Hypothalamus (tissue), 51 donors: ENCODE data around the gene TMEM138.

Experiments
- DNase-seq, 51 donors: peaks; one replicate each; lab custom pipeline; 2025; lab: John Stamatoyannopoulos, UW

Gene TMEM138

DNA sequence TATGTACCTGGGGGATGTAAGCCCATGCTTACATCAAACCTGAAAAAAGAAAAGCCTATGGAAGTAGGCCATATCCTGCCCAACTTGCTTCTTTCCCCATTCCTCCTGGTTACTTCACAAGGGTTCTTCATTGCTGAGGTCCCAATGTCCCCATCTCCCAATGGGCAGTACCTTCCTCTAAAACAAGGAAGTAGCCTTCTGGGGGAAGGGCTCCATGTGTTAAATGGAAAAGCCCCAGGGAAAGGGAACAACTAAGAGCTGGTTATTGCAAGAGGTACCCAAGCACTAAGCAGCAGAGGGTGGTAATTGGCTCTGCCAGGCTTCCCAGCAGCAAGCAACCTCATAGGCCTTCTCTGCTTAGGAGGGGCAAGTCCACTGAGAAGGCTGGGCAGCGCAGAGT, 41.5 kb downstream of the TMEM138 start:
- no peak for DNase-seq

DNA sequence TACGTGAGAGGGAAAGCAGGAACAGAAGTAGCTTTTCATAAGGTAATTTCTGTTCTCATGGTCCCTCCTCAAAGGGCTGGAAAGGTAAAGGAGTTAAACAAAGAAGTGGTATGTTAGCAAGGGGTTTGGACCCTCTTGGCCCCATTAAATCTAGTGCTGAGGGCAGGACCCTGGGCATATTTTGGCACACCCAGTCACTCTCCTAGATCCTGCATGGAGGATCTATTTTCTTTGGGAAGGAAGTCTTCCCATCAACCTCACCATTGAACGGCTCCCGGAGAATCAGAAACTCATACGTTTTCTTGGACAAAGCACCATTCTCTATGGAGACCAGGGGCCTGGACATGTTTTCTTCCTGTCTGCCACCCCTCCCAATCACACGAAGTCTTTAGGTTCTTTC, 41.9 kb downstream of the TMEM138 start:
- no peak for DNase-seq

DNA sequence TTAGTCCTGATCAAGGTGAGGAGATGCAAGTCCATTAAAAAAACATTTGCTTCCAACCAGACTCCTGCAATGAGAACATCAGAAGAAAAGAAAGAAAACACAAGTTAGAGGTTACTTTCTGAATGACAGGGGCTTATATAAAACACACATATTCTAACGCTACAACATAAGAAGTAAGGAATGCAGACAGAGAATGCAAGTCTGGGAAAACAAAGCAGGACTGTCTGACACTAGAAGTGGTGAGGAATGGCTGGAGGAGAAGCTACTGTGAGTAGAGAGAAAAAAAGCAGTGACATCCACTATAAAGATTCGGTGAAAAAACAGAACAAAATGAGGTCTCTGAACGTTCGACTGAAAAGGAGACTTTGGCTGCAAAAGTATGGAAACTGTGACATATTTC, 42.5 kb downstream of the TMEM138 start:
- no peak for DNase-seq

DNA sequence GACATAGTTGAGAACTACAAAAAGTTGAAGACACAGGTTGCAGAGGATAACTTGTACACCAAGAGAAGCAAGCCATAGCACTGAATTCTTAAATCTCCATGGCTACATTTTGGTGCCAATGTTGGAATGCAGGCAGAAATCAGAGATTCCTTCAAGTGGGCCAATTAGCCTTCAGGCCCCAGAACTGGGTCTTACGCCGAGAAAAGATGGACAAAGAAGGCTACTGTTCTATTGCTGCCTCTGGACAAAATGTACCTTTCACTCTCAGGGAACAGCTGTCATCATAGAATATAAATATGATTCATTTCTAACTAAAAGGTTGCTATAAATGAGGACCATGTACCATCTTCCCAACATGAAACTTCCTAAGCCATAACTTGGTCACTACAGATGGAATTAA, 43.9 kb downstream of the TMEM138 start:
- DNase-seq = peak in 16 of 51 donors; percentile 3 to 58 (median 29)

DNA sequence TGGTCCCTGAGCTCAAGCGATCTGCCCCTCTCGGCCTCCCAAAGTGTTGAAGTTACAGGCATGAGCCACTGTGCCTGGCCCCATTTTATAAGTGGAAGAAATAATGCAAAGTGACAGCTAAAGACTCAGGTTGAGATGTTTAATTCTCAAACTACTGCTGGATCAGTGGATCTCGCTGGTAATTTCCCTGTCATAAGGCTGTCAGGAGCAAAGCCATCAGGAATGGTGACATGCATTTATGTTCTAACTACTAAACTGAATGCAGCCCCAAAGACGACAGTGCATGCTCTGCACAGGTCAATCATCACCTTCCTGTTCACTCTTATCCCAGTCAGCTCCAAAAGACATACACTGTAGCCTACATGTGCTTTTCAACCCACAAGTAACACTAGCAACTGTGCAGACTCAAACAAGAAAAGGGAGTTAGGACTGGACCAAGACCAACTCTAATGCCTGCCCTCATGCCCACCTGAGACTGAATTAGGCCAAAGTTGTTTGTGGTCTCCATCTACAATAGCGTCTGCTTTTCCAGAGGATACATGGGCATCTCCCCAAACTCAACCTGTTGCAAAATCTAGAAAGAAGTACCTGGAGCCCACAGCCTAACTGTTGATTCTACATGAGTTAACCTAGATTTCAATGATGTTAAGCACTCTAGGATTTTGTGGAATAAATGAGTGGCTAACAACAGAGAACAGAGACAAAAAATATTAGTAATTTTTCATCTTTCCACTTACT, 45.0 kb downstream of the TMEM138 start:
- DNase-seq = no peak

DNA sequence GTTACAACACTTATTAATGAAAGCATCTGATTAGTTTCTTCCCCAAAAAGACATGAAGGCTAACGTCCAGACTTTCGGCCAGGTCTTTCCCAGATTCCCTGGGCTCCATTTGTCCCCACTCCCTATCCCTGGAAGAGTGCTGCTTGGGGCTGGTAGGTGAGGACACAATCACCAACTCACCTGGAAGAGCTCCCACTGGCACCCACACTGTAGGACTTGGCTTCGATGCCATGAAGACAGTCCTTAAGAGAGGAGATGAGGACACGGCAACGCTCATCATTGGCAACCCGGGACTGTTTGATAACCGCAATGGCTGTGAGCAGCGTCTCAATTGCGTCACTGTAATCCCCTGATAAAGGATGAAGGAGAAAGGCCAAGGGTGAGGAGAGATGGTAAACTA, 49.4 kb downstream of the TMEM138 start:
- no peak for DNase-seq

DNA sequence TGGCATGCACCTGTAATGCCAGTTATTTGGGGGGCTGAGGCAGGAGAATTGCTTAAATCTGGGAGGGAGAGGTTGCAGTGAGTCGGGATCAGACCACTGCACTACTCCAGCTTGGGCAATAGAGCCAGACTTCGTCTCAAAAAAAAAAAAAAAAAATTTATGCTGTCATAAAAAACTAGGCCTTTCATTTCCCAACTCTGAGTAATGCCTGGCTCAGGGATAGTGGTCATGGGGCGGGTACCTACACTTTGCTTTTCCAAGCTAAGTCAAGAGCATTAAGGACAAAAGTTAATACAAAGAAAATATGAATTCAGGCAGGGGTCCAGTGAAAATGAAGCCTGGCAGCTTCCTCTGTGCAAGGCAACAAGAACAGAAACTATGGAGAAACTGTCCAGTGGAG, 51.3 kb downstream of the TMEM138 start:
- no peak for DNase-seq

DNA sequence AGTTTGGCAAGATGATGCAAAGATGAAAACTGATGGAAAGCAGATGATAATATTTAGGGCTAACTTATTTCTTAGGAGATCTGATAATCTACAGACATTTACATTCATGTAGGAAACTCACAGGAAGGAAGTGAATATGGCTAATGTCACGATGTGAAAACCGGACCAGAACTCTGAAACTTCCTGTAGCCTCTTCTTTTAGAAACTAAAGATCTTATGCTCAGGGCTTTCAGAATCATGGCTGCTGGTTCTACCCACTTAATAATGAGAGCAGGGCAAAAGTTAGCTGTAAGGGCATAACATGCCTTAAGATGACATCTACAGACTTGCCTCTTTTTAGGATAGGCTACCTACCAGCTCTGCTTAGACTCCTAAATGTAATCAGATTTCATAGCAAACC, 52.4 kb downstream of the TMEM138 start:
- no peak for DNase-seq

DNA sequence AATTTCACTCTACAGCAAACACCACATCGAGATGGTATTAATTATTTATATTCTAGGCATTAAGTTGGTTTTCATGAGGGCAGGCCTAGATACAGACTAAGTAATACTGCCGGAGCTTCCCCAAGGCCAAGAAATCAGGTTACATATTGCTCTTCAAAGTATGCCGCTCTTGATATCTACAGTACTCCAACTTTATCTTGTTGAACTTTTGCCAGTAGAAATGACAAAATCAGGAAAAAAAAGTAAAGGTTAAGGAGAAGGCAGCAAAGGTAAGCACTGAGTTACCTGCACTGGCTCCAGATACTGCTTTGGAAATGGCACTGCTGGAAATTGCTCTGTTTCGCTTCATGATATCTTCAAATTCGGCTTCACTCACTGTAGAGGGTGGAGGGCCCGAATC, 53.2 kb downstream of the TMEM138 start:
- DNase-seq = no peak

DNA sequence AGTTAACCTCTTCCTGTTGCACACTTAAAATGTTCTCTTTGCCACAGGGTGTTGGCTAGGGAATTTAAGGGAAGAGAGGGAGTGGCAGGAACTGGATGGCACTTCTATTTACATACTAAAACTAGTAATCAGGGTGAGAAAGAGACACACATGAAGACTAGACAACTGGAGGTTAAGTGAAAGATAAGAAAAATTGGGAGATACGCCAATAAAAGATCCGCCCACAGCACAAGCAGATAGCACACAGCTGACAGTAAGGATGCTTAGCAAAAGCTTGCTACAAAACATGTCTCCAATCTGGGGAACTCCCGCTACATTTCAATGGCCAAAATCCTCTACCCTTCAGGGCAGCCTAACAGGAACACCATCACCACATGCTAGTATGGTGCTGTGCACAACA, 54.8 kb downstream of the TMEM138 start:
- no peak for DNase-seq

DNA sequence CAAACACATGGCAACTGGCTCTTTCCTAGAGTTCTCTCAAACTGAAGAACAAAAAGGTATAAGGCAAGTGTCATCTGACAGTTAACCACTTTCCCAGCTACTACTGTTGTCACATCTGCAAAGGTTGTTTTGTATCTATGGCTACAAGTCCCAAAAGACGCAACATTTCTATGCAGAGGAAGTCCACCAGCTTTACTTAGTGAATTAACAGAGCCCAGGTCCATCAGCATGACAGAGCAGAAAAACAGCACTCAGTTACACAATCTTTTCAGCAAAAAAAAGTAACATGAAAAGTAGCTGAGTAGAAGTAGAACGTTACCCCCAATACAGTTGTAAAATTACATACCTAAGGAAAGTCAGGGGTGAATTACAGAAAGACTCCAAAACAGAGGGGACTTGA, 55.5 kb downstream of the TMEM138 start:
- DNase-seq = no peak

DNA sequence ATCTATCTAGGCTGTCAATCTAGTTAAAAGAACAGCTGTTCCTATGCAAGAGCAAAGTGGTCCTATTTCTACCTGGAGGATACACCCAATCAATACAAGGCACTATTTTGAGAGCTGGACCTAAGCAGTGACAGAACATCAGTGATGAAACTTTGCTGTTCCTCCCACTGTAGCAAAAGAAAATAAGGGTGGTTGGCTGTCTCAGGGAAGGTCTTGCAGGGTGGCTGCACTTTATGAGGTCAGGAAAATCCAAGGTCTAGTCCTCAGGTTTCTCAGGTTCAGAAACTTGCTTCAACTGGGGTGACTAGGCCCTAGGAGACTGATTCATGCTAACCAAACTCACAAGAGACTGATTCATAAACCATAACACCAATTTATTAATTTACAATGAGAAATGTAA, 56.0 kb downstream of the TMEM138 start:
- no peak for DNase-seq
